H1 (cell line): ENCODE measurements around the gene ATP2B1. TPM values are rescaled to one million over a fixed set of nuclear protein-coding genes. Genes with fewer than 3 reads are reported as not detected.

Experiments used
- CTCF ChIA-PET: fragments of 300-600 bp; sonication (Branson Sonifier 250); formaldehyde crosslinking; loops from one replicate; lab custom pipeline; 2021; ENCODE audit not compliant: partially characterized antibody; lab: Charles Lee
- POLR2A ChIA-PET: fragments of 300-600 bp; sonication (Branson Sonifier 250); formaldehyde crosslinking; loops from one replicate; lab custom pipeline; 2021; ENCODE audit warnings: inconsistent platforms; ENCODE audit not compliant: partially characterized antibody; lab: Charles Lee
- DNase-seq, 2 experiments: peaks; one replicate each; pipeline versions ENCODE4 v3.0.0 to v3.0.0-alpha.2; 2010 to 2022; ENCODE audit warnings: low spot score in 2 of 2, low read depth in 1 of 2, mixed read lengths in 1 of 2
- FAIRE-seq: peaks from 2 replicates; lab custom pipeline; 2011; peaks lifted over from hg19 to GRCh38; lab: Jason Lieb, UNC
- H2AFZ ChIP-seq: 2 replicates; pipeline ENCODE4 v1.8.1; 2012; ENCODE audit warnings: low read length, inconsistent platforms
- H2AK5ac ChIP-seq: 2 replicates; pipeline ENCODE4 v1.6.1; 2013; ENCODE audit warnings: low read depth, low read length
- H2BK120ac ChIP-seq: replicated peaks from 2 replicates; pipeline ENCODE3; 2013; ENCODE audit warnings: low read depth, low read length, inconsistent platforms
- H2BK12ac ChIP-seq: 2 replicates; pipeline ENCODE4 v1.6.1; 2013; ENCODE audit warnings: low read depth, low read length
- H2BK15ac ChIP-seq: 2 replicates; pipeline ENCODE4 v1.6.1; 2013; ENCODE audit warnings: low read length
- H2BK20ac ChIP-seq: 2 replicates; pipeline ENCODE4 v1.6.1; 2013; ENCODE audit warnings: low read length
- H2BK5ac ChIP-seq: 2 replicates; pipeline ENCODE4 v1.6.1; 2013; ENCODE audit warnings: low read depth, low read length
- H3K14ac ChIP-seq: 2 replicates; pipeline ENCODE4 v1.6.1; 2013; ENCODE audit warnings: inconsistent platforms; ENCODE audit not compliant: insufficient read length
- H3K18ac ChIP-seq: 2 replicates; pipeline ENCODE4 v1.6.1; 2013; ENCODE audit warnings: low read length; ENCODE audit errors: extremely low read depth
- H3K23ac ChIP-seq: 2 replicates; pipeline ENCODE4 v1.6.1; 2013; ENCODE audit warnings: inconsistent platforms; ENCODE audit not compliant: insufficient read length
- H3K23me2 ChIP-seq: 2 replicates; pipeline ENCODE4 v1.6.1; 2013; ENCODE audit warnings: low read depth, low read length
- H3K27ac ChIP-seq: 2 replicates; pipeline ENCODE4 v1.6.1; 2011; ENCODE audit warnings: low read depth, low read length, inconsistent platforms
- H3K27me3 ChIP-seq, 4 experiments: replicated peaks in 1 of 4; 1 replicate in 1 of 4; 2 replicates in 3 of 4; pipeline versions ENCODE4 v1.6.1 to v1.8.1; 2011 to 2013; ENCODE audit warnings: low read length in 3 of 4, mild to moderate bottlenecking in 3 of 4, inconsistent platforms in 2 of 4, mixed read lengths in 2 of 4, moderate library complexity in 1 of 4; ENCODE audit not compliant: control insufficient read depth in 3 of 4, insufficient read depth in 3 of 4; ENCODE audit errors: extremely low read depth in 1 of 4
- H3K36me3 ChIP-seq, 4 experiments: 2 replicates each; pipeline versions ENCODE4 v1.6.1 to v1.8.1; 2011 to 2013; ENCODE audit warnings: mild to moderate bottlenecking in 4 of 4, low read length in 3 of 4, moderate library complexity in 2 of 4, control low read depth in 1 of 4, inconsistent platforms in 1 of 4; ENCODE audit not compliant: insufficient read depth in 4 of 4, control insufficient read depth in 2 of 4
- H3K4ac ChIP-seq: replicated peaks from 2 replicates; pipeline ENCODE3; 2013; ENCODE audit warnings: low read length, low read depth, mixed read lengths, inconsistent platforms; ENCODE audit not compliant: insufficient read length
- H3K4me1 ChIP-seq, 4 experiments: replicated peaks in 1 of 4; 1 replicate in 1 of 4; 2 replicates in 3 of 4; pipeline versions ENCODE4 v1.6.1 to v1.8.1; 2011 to 2013; ENCODE audit warnings: low read length in 3 of 4, inconsistent platforms in 2 of 4, mixed read lengths in 1 of 4; ENCODE audit not compliant: insufficient read depth in 4 of 4, control insufficient read depth in 3 of 4
- H3K4me2 ChIP-seq, 2 experiments: 2 replicates each; pipeline versions ENCODE4 v1.6.1 to v1.8.1; 2011 to 2013; ENCODE audit warnings: low read depth in 2 of 2, low read length in 2 of 2, control low read depth in 1 of 2, inconsistent platforms in 1 of 2, mild to moderate bottlenecking in 1 of 2; ENCODE audit not compliant: insufficient read depth in 1 of 2
- H3K4me3 ChIP-seq, 4 experiments: fragments of 200-600, 300-600 bp in 1 of 4; sonication (generic), shearing (Covaris generic), sonication (Bioruptor Twin) in 1 of 4; 2 replicates each; pipeline versions ENCODE4 v1.5.1 to v1.8.1; 2011 to 2016; ENCODE audit warnings: low read length in 4 of 4, low read depth in 3 of 4, control low read depth in 2 of 4, inconsistent platforms in 2 of 4, mild to moderate bottlenecking in 2 of 4, mixed read lengths in 1 of 4, moderate library complexity in 1 of 4; ENCODE audit not compliant: insufficient read depth in 2 of 4; ENCODE audit errors: extremely low read depth in 1 of 4
- H3K56ac ChIP-seq: replicated peaks from 2 replicates; pipeline ENCODE3; 2013; ENCODE audit warnings: low read depth, mild to moderate bottlenecking, mixed read lengths, low read length, inconsistent platforms; ENCODE audit not compliant: insufficient read length
- H3K79me1 ChIP-seq: 2 replicates; pipeline ENCODE4 v1.6.1; 2013; ENCODE audit warnings: low read depth, low read length, control low read depth
- H3K79me2 ChIP-seq, 2 experiments: 2 replicates each; pipeline versions ENCODE4 v1.6.1 to v1.8.1; 2012 to 2013; ENCODE audit warnings: low read length in 2 of 2, mild to moderate bottlenecking in 2 of 2, inconsistent platforms in 1 of 2; ENCODE audit not compliant: insufficient read depth in 2 of 2, control insufficient read depth in 1 of 2
- H3K9ac ChIP-seq, 4 experiments: replicated peaks in 1 of 4; 1 replicate in 1 of 4; 2 replicates in 3 of 4; pipeline versions ENCODE4 v1.6.1 to v1.8.1; 2011 to 2013; ENCODE audit warnings: low read depth in 3 of 4, low read length in 3 of 4, control low read depth in 2 of 4, mild to moderate bottlenecking in 2 of 4, moderate library complexity in 2 of 4, inconsistent platforms in 1 of 4; ENCODE audit errors: extremely low read depth in 1 of 4
- H3K9me3 ChIP-seq, 2 experiments: 2 replicates each; pipeline versions ENCODE4 v1.6.1 to v1.8.1; 2012 to 2013; ENCODE audit warnings: mild to moderate bottlenecking in 2 of 2, moderate library complexity in 2 of 2, control low read depth in 1 of 2, inconsistent platforms in 1 of 2, low read depth in 1 of 2, low read length in 1 of 2, mixed read lengths in 1 of 2; ENCODE audit not compliant: insufficient read depth in 2 of 2
- H4K20me1 ChIP-seq, 2 experiments: replicated peaks in 1 of 2; 2 replicates each; pipeline versions ENCODE3 to v1.8.1; 2011 to 2013; ENCODE audit warnings: inconsistent platforms in 2 of 2, low read length in 2 of 2, mild to moderate bottlenecking in 1 of 2; ENCODE audit not compliant: insufficient read depth in 2 of 2, control insufficient read depth in 1 of 2
- H4K5ac ChIP-seq: 2 replicates; pipeline ENCODE4 v1.6.1; 2013; ENCODE audit warnings: low read length, low read depth, mixed read lengths, inconsistent platforms; ENCODE audit not compliant: insufficient read length
- H4K8ac ChIP-seq: 2 replicates; pipeline ENCODE4 v1.8.0; 2013; ENCODE audit warnings: mild to moderate bottlenecking, moderate library complexity, low read length, inconsistent platforms; ENCODE audit not compliant: insufficient read depth; ENCODE audit errors: extremely low read depth
- H4K91ac ChIP-seq: replicated peaks from 2 replicates; pipeline ENCODE3; 2013; ENCODE audit warnings: low read length, mixed read lengths, inconsistent platforms; ENCODE audit not compliant: insufficient read length
- FOSL1 ChIP-seq: IDR thresholded peaks from 2 replicates; pipeline ENCODE4 v1.6.1; 2011; ENCODE audit warnings: mild to moderate bottlenecking, low read depth, low read length, moderate library complexity; ENCODE audit not compliant: insufficient read depth
- JUND ChIP-seq: IDR thresholded peaks from 2 replicates; pipeline ENCODE4 v1.6.1; 2011; ENCODE audit warnings: mild to moderate bottlenecking, improper control_type of control experiment, low read length
- SP2 ChIP-seq: IDR thresholded peaks from 2 replicates; pipeline ENCODE4 v1.6.1; 2012; ENCODE audit warnings: mild to moderate bottlenecking, low read length, inconsistent platforms
- WGBS, 2 experiments: shearing (Covaris generic) in 1 of 2; methylation state at CpG; one replicate each; pipeline versions ENCODE4 v1.1.6 to v1.1.7; 2013 to 2015; ENCODE audit warnings: low lambda C conversion rate in 2 of 2, mixed read lengths in 2 of 2, inconsistent platforms in 1 of 2, low coverage in 1 of 2, missing lambda C conversion rate in 1 of 2; ENCODE audit not compliant: insufficient replicate concordance in 2 of 2, insufficient coverage in 1 of 2, insufficient read length in 1 of 2; ENCODE audit errors: extremely low coverage in 1 of 2, missing lambda C conversion rate in 1 of 2; 5-methylcytosine and 5-hydroxymethylcytosine counted together
- polyA plus RNA-seq, 7 experiments: library from polyadenylated mRNA; depleted of rRNA in 3 of 7; stranded (reverse) in 5 of 7; unstranded in 2 of 7; fragments of >200 nt in 5 of 7; fragments of 200-250 nt in 2 of 7; gene quantifications; 1 replicate in 5 of 7; 2 replicates in 1 of 7; 4 replicates in 1 of 7; pipeline versions ENCODE4 v1.2.1 to v1.2.3, GENCODE V29; 2011 to 2013; ENCODE audit warnings: missing spikeins in 2 of 7, mixed read lengths in 2 of 7
- total RNA-seq: library from RNA; stranded (reverse); fragmentation: NEBNext Ultra II Directional; extraction: Animal tissue kit (Norgen Biotek cat#: 25700); gene quantifications from 2 replicates; pipeline ENCODE4 v1.2.1, GENCODE V29; 2021

ATP2B1 gene
- total and polyA plus RNA-seq, 2 of the 8 experiments (the other 6 are each of a cell fraction or from before 2014, with no cell fraction given) = 4.3 to 32.0 TPM

GRCh38 chr12:89748791-89749190 lies 40.2 kb upstream of the ATP2B1 start:
- Histone ChIP-seq H2BK12ac (no peak overlapping the region), H3K4me2 (no peak overlapping the region), H3K4me1 (no peaks in the 10 kb centered on the region), H3K79me1 (no peaks in the 10 kb centered on the region), H3K4ac (no peak overlapping the region), H4K20me1 (no peaks in the 10 kb centered on the region), H3K9ac (no peak overlapping the region), H4K5ac (no peak overlapping the region), H3K27ac (no peak overlapping the region), H4K91ac (no peak overlapping the region), H3K23ac (no peak overlapping the region), H3K79me2 (no peaks in the 10 kb centered on the region), H3K9me3 (no peaks in the 10 kb centered on the region), H4K8ac (no peak overlapping the region), H3K56ac (no peak overlapping the region), H3K14ac (no peak overlapping the region), H2AFZ (no peak overlapping the region), H3K27me3 (no peaks in the 10 kb centered on the region), H3K23me2 (no peaks in the 10 kb centered on the region), H2BK5ac (no peak overlapping the region), H3K36me3 (no peaks in the 10 kb centered on the region), H2BK120ac (no peak overlapping the region), H3K18ac (no peak overlapping the region), H2BK20ac (no peak overlapping the region), H2BK15ac (no peak overlapping the region), H3K4me3 (no peak overlapping the region), H2AK5ac (no peak overlapping the region)
- WGBS, 2 experiments = 94% methylated on average over 1 of the region's 1 CpG; no CpG with 5 or more reads in 1 of the 2 experiments
- TF ChIP-seq SP2 (no peak), JUND (no peak), FOSL1 (no peak)
- ChIA-PET POLR2A (no interaction called here), CTCF (interaction anchor here (0.8 kb wide), 1 partner anchor 19 kb away, joined by 4 read pairs; no protein-coding TSS in a partner anchor)
- FAIRE-seq = no peak
- DNase-seq = no peak
